HCEC 1CT (cell line): Measurements from ENCODE around the gene HOXC13.

Experiments used
- DNase-seq: peaks from one replicate; pipeline ENCODE4 v3.0.0-alpha.2; 2017

The HOXC13 gene

DNA sequence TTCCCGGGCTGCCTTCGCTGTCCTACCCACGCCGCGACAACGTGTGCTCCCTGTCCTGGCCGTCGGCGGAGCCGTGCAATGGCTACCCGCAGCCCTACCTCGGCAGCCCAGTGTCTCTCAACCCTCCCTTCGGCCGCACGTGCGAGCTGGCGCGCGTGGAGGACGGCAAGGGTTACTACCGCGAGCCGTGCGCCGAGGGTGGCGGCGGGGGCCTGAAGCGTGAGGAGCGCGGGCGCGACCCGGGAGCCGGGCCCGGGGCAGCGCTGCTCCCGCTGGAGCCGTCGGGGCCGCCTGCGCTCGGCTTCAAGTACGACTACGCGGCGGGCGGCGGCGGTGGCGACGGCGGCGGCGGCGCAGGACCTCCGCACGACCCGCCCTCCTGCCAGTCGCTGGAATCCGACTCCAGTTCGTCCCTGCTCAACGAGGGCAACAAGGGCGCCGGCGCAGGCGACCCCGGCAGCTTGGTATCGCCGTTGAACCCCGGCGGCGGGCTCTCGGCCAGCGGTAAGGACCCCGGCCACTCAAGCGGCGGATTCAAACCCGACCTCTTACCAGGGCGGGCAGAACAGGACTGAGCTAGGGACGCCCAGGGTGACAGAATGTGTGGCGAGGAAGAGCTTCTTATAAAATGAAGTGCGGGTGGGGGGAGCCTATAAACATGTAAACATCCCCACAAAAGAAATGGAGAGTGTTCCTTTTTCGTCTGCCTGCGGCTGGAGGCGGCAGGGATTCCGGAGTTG lies 16.6 kb downstream of the HOXC13 start:
- DNase-seq: no peak

- DNase-seq: no peak
Measured at GRCh38 chr12:53955776-53956250, 17.2 kb downstream of the HOXC13 start.

GRCh38 chr12:53956251-53956887 lies 17.7 kb downstream of the HOXC13 start:
- no peak for DNase-seq

DNA sequence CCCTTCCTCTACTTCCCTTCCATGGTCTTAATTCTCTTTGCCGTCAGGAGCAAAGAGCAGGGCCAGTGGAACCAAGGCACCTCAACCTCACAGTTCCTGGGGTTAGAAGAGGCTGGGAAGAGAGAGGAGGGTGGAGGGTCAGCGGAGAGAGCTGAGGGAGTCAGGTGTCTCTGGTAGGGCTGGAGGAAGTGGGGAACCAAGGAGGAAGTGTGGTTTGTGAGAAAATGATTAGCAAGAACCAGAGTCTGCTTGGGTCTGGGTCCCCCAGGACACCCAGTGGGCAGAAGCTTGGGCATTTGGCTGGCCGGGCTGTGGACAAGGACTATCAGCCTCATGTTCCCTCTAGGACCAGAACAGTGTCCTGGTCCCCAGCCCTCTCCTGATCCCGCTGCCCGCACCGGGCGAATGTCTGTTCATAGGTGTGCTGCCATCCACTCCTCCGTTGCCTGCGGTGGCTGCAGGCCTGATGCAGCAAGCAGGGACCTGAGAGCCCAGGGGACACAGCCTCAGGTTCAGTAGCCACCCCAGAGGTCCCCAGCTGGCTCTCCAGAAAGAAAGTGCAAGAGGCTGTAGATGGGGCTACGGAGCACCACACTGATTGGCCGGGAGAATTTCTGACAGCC lies 18.4 kb downstream of the HOXC13 start:
- DNase-seq: no peak

- no peak for DNase-seq
Measured at GRCh38 chr12:53958128-53958527, 19.5 kb downstream of the HOXC13 start.

DNA sequence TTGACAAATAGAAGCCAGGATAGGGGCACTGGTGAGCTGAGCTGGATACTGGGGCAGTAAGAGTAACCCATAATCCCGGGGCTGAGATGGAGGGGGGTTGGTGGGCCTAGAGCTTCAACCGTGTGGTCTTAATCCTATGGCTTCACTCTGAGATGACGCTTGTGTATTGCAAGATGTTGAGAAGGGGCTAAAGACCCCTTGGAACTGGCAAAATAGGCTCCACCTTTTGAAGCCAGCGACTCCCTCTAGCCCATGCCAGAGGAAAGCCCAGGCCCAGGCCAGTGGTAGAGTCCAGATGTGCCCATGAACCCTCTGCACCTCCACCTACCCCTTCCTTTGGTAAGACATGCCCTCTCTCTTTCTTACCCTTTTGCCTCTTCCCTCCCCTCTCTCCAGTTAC lies 20.7 kb downstream of the HOXC13 start:
- no peak for DNase-seq

- no peak for DNase-seq
Measured at GRCh38 chr12:53960187-53961024, 21.8 kb downstream of the HOXC13 start.

DNA sequence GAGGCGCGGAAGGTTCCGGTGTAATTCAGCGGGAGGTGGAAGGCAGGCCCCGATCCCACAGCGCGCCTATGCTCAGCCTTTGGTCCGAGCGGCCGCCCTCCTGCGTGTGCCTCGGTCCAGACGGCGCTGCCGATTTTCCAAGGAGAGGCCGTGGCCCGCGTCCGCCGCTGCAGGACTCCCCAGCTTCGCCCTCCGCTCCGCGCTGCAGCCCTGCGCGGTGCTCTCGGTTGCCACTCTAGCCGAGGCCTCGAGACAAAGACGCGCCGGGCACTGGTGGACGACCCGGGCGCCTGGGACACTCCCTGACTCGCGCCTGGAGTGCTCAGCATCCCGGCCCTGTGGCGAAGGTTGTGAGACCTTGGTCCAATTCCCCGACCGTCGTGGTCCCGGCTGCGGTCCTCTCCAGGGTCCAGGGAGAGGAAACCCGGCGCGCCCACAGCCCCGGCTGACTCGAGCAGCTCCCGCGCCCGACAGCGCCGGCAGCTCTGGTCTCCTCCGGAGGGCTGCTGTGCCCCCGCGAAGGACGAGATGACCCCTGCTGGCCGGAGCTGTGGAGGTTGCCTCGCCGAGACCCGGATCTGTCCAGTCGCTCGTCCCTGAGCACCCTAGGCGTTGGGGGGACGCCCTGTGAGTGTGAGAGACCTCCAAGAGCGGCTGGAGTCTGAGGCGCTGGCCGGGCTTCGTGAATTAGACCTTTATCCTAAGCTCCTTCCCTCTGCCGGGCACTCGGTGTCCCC lies 22.6 kb downstream of the HOXC13 start:
- no peak for DNase-seq

GRCh38 chr12:53963005-53963404 lies 24.4 kb downstream of the HOXC13 start:
- no peak for DNase-seq

GRCh38 chr12:53963434-53964314 lies 25.0 kb downstream of the HOXC13 start:
- no peak for DNase-seq

DNA sequence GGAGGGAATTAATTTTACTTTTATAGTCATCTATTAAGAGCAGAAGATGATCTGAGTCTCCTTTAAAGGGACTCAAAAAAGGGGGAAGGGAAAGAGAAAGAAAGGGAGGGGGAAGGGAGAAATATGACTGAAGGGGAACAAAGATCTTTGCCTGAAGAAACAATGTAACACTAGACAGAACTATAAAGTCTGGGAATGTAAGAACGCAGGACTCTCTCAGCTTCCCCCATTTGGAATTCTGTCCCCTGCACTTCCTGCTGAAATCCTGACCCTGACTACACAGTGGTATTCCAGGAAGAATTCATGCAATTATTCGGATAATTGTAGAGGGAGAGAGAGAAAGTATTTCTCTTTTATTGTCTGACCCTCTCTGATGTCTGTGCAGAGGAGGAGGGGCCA lies 25.7 kb downstream of the HOXC13 start:
- no peak for DNase-seq

DNA sequence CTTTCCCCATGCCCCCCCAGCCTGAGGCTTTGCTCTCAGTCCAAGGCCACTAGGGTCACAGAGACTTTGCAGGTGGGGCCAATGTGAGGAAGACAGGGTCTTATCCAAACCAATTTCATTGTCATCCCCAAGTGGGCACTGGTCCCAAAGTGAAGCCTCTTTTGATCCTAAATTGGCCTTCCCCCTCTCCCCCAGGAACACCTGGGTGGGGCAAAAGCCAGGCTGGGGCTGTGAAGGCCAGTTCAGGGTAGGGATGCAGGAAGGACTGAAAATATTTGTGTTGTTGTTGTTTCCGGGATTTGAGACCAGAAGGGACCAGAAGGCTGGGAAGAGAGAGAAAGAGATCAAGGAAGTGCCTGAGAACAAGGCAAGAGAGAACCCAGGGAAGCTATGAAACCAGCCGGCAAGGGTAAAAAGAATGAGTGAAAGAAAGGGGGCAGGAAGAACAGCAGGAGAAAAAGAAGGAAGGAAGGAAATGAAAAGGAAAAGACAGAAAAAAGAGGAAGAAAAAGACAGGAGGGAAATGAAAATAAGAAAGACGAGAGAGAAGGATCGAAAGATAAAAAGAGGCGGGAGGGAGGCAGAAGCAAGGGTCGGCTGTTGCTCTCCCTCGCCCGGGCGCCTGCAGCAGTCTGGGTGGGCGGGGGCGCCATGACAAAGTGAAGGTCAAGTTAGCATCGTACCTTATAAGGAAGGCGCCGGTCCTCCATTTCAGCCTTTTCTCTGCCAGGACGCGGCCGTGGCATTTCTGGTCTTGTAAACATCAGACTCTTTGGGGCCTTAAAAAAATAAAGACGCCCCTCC lies 26.9 kb downstream of the HOXC13 start:
- peak; percentile 53 for DNase-seq

GRCh38 chr12:53966085-53966384 lies 27.4 kb downstream of the HOXC13 start:
- DNase-seq: no peak

DNA sequence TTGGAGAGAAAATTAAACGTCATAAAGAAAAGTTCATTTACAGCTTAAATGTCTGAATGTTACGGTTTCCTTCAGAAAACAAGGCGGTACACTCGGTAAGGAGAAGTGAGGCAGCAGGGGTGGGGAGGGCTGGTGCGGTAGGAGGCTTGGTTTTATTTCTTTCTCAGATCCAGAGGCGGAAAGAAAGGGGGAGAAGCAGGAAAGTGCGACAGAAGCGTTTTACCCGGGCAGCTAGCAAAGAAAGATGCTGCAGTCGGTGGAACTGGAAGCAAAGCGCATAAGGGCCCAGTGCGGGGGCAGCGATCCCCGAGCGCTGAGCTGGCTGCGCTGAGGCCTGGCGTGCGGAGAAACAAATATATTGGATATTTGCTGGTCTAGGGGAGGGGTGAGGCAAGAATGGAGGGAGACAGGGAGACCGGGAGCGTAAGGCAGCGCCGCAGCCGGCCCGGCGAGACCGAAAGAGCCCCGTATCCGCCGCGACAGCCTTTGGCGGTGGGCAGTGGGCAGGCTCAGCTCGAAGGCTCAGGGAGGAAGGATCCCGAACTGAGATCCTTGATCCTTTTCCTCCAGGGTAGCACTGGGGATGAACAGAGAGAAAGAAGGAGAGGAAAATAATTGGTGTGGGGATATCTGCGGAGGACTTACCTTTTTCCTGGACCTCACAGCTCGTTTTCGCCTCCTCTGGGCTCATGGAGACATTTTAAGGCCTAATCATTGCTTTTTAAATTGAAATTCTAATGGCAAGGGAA lies 27.9 kb downstream of the HOXC13 start:
- DNase-seq: no peak

- no peak for DNase-seq
Measured at GRCh38 chr12:53967421-53967925, 28.8 kb downstream of the HOXC13 start.

- peak; percentile 46 for DNase-seq
Measured at GRCh38 chr12:53968214-53969127, 29.8 kb downstream of the HOXC13 start.

DNA sequence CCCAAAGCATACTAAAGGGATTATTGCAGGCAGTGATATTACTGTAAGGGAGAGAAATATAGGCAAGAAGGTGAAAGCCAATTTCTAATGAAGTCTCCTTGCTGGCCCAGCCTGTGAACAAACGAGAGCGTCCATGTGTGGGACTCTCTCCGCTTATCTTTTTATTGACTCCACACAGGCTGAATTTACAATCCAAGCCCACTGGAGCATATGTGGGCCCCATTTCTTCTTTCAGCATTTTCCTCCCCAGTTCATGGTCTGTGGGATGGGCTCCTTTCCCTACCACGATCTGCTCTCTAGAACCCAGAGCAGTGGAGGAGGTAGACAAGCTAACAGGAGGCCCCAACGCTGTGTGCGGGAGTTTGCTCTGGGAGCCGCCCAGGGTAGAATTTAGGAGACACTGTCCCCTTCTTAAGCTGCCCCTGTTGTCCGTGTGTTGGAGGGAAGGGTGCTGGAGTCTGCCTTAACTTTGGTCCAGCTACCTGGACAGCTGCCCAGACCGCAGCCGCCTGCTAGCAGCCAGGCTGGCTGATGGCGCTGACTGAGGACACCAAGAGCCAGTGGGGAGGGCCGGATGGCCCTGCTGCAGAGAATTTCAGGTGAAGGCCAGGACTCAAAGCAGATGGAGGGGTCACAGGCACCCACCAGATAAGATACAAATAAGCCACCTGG lies 31.1 kb downstream of the HOXC13 start:
- no peak for DNase-seq

- DNase-seq: no peak
Measured at GRCh38 chr12:53970451-53970850, 31.8 kb downstream of the HOXC13 start.
